Cardiac fibroblast (primary cell): Measurements from ENCODE around the gene CD300C.

Source experiments
- DNase-seq, 2 donors: peaks; one replicate each; pipeline versions ENCODE4 v3.0.0 to v3.0.0-alpha.2; 2010; ENCODE audit warnings: low read depth in 2 of 2
- H3K4me3 ChIP-seq, 2 donors: replicated peaks in 1 of 2; 1 replicate in 1 of 2; 2 replicates in 1 of 2; pipeline ENCODE4 v1.5.1; 2011; ENCODE audit warnings: low read depth in 2 of 2, low read length in 2 of 2, mild to moderate bottlenecking in 2 of 2, moderate library complexity in 1 of 2
- CTCF ChIP-seq: IDR thresholded peaks from one replicate; pipeline ENCODE4 v1.5.1; 2011; ENCODE audit warnings: low read depth, mild to moderate bottlenecking, low read length, inconsistent platforms

Gene CD300C

GRCh38 chr17:74549343-74549742 lies 3.4 kb upstream of the CD300C start:
- no peak overlapping the region for H3K4me3 ChIP-seq
- TF ChIP-seq CTCF, result no peak
- DNase-seq, result no peak

- no peak for DNase-seq
- H3K4me3 ChIP-seq, result no peak overlapping the region
- no peak for TF ChIP-seq CTCF
Observed at GRCh38 chr17:74547736-74548135, 1.8 kb upstream of the CD300C start.

GRCh38 chr17:74547264-74547663 lies 1.3 kb upstream of the CD300C start:
- no peak for DNase-seq
- no peak for TF ChIP-seq CTCF
- no peak overlapping the region for H3K4me3 ChIP-seq

- no peak for TF ChIP-seq CTCF
- no peak overlapping the region for H3K4me3 ChIP-seq
- DNase-seq, result no peak
Observed at GRCh38 chr17:74546586-74546985, 671 bp upstream of the CD300C start.

GRCh38 chr17:74544991-74545842 lies 698 bp downstream of the CD300C start:
- H3K4me3 ChIP-seq, result no peak overlapping the region

GRCh38 chr17:74543891-74544760 lies 1.8 kb downstream of the CD300C start:
- no peak for DNase-seq
- no peak for TF ChIP-seq CTCF
- H3K4me3 ChIP-seq, result no peak overlapping the region

More at GRCh38 chr17:74544991-74545842, 698 bp downstream of the CD300C start:
- no peak for DNase-seq
- no peak for TF ChIP-seq CTCF
